ENCODE data around the gene GUCY2C.

Gene GUCY2C

DNA sequence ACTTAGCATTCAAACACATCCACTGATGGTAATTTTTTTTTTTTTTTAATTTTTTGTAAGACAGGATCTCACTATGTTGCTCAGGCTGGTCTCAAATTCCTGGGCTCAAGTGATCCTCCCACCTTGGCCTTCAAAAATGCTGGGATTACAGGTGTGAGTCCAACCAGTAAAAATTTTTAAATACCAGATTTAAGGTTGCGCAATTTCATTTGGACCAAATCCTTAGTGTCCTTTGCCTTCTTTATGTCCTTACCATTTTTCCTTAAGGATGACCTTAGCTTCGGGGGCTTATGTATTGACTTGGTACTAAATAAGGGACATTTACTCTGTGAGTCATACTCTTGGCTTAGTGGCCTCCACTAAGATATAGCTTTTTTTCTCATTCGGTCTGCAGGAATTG, 124.6 kb downstream of the GUCY2C start:
- H3K36me3 ChIP-seq (ENCODE audit: control insufficient read depth, insufficient read depth, low read length) = no peaks in the 10 kb centered on the region
- H3K9me3 ChIP-seq (ENCODE audit: control insufficient read depth, insufficient read depth, low read length) = no peaks in the 10 kb centered on the region
- peaks cover 5% of the 10 kb centered on the region; the same call in 1 of the 2 replicates for H3K27me3 ChIP-seq (ENCODE audit: control insufficient read depth, insufficient read depth, low read length)
- H3K4me3 ChIP-seq (ENCODE audit: low read depth, low read length) = no peak overlapping the region
- H3K27ac ChIP-seq (ENCODE audit: low read depth, low read length) = no peak overlapping the region
- H3K9ac ChIP-seq (ENCODE audit: low read depth, low read length) = no peak overlapping the region
- H3K4me1 ChIP-seq (ENCODE audit: control insufficient read depth, insufficient read depth, low read length) = peaks cover 7% of the 10 kb centered on the region

- Histone ChIP-seq H3K27ac (ENCODE audit: low read depth, low read length) (no peak overlapping the region), H3K4me3 (ENCODE audit: low read depth, low read length) (no peak overlapping the region), H3K36me3 (ENCODE audit: control insufficient read depth, insufficient read depth, low read length) (no peaks in the 10 kb centered on the region), H3K27me3 (ENCODE audit: control insufficient read depth, insufficient read depth, low read length) (peaks cover 5% of the 10 kb centered on the region; the same call in 1 of the 2 replicates), H3K9me3 (ENCODE audit: control insufficient read depth, insufficient read depth, low read length) (no peaks in the 10 kb centered on the region), H3K9ac (ENCODE audit: low read depth, low read length) (no peak overlapping the region), H3K4me1 (ENCODE audit: control insufficient read depth, insufficient read depth, low read length) (peaks cover 7% of the 10 kb centered on the region)
These were observed 126.2 kb downstream of the GUCY2C start for GRCh38 chr12:14570231-14570630.

GRCh38 chr12:14567351-14568162, 128.8 kb downstream of the GUCY2C start, which contains the start of gene PLBD1:
Gene PLBD1, minus strand, starts transcription at chr12:14567883. Its CDS starts 187 bp downstream, at chr12:14567696.
- H3K27ac ChIP-seq (ENCODE audit: low read depth, low read length) = peak within 1 kb of the TSS; percentile 12
- peaks cover 7% of the 10 kb centered on the region for H3K4me1 ChIP-seq (ENCODE audit: control insufficient read depth, insufficient read depth, low read length)
- no peaks in the 10 kb centered on the region for H3K9me3 ChIP-seq (ENCODE audit: control insufficient read depth, insufficient read depth, low read length)
- peaks cover 5% of the 10 kb centered on the region; the same call in 1 of the 2 replicates for H3K27me3 ChIP-seq (ENCODE audit: control insufficient read depth, insufficient read depth, low read length)
- no peaks in the 10 kb centered on the region for H3K36me3 ChIP-seq (ENCODE audit: control insufficient read depth, insufficient read depth, low read length)
- H3K4me3 ChIP-seq (ENCODE audit: low read depth, low read length) = peak within 1 kb of the TSS; percentile 61
- peak within 1 kb of the TSS; percentile 39 for H3K9ac ChIP-seq (ENCODE audit: low read depth, low read length)

DNA sequence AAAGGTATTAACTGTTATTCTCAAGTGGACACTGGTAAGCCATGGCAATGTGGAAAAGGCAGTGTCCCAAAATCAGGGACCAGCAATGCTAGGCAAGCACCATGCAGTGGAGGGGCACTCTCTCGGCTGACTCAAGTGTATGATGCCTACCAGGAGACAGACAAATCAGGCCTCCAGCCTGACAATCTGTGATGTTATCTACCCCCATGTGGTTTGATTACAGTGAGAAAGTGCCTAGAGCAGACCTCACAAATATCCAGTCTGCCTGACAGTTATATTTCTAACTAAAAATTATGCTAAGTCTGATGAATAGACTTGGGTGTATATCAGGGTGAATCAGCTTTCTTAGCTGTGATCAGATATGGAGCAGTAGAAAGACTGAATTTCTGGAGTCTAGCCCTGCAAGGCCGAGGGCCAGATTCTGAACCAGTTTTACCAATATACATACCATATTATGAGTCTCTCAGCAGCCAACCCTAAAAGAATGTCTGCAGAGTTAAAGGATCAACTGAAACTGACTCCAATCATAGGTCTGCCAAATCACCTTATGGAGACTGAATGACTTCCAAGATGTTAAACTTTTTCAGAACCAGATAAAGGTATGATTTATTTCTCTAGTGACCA, 132.0 kb downstream of the GUCY2C start:
- H3K4me3 ChIP-seq (ENCODE audit: low read depth, low read length) = no peak overlapping the region
- no peaks in the 10 kb centered on the region for H3K36me3 ChIP-seq (ENCODE audit: control insufficient read depth, insufficient read depth, low read length)
- no peaks in the 10 kb centered on the region for H3K9me3 ChIP-seq (ENCODE audit: control insufficient read depth, insufficient read depth, low read length)
- no peak overlapping the region for H3K9ac ChIP-seq (ENCODE audit: low read depth, low read length)
- H3K27me3 ChIP-seq (ENCODE audit: control insufficient read depth, insufficient read depth, low read length) = peaks cover 5% of the 10 kb centered on the region; the same call in 1 of the 2 replicates
- no peak overlapping the region for H3K27ac ChIP-seq (ENCODE audit: low read depth, low read length)
- H3K4me1 ChIP-seq (ENCODE audit: control insufficient read depth, insufficient read depth, low read length) = no peaks in the 10 kb centered on the region

- no peaks in the 10 kb centered on the region for H3K4me1 ChIP-seq (ENCODE audit: control insufficient read depth, insufficient read depth, low read length)
- H3K27ac ChIP-seq (ENCODE audit: low read depth, low read length) = no peak overlapping the region
- no peak overlapping the region for H3K9ac ChIP-seq (ENCODE audit: low read depth, low read length)
- no peak overlapping the region for H3K4me3 ChIP-seq (ENCODE audit: low read depth, low read length)
- no peaks in the 10 kb centered on the region for H3K36me3 ChIP-seq (ENCODE audit: control insufficient read depth, insufficient read depth, low read length)
- H3K9me3 ChIP-seq (ENCODE audit: control insufficient read depth, insufficient read depth, low read length) = no peaks in the 10 kb centered on the region
- H3K27me3 ChIP-seq (ENCODE audit: control insufficient read depth, insufficient read depth, low read length) = 0 out of 2 replicates have a peak, but pooled peaks cover 2% of the 10 kb centered on the region
These were observed 133.4 kb downstream of the GUCY2C start for GRCh38 chr12:14563046-14563445.
